ENCODE data around the gene PARP12. TPM values are rescaled to one million over a fixed set of nuclear protein-coding genes. Genes with fewer than 3 reads are reported as not detected.

PARP12 gene
- total and polyA plus RNA-seq, 2 of the 8 experiments (the other 6 are each of a cell fraction or from before 2014, with no cell fraction given), result 9.0 to 21.5 TPM

- Histone ChIP-seq H3K4ac (replicated peaks; ENCODE audit: insufficient read length, low read depth, low read length) (no peak overlapping the region), H2BK20ac (ENCODE audit: low read length) (no peak overlapping the region), H2BK15ac (ENCODE audit: low read length) (no peak overlapping the region), H3K56ac (replicated peaks; ENCODE audit: insufficient read length, low read depth, low read length) (no peak overlapping the region), H3K9me3 (ENCODE audit: insufficient read depth in 2 of 2, low read depth in 1 of 2, low read length in 1 of 2) (no peaks in the 10 kb centered on the region), H3K27ac (ENCODE audit: low read depth, low read length) (no peak overlapping the region), H4K5ac (ENCODE audit: insufficient read length, low read depth, low read length) (no peak overlapping the region), H2BK120ac (replicated peaks; ENCODE audit: low read depth, low read length) (no peak overlapping the region), H3K79me2 (ENCODE audit: control insufficient read depth in 1 of 2, insufficient read depth in 2 of 2, low read length in 2 of 2) (no peaks in the 10 kb centered on the region), H2BK12ac (ENCODE audit: low read depth, low read length) (no peak overlapping the region), H3K4me1 (replicated peaks in 1 of 4; ENCODE audit: control insufficient read depth in 3 of 4, insufficient read depth in 4 of 4, low read length in 3 of 4) (no peaks in the 10 kb centered on the region), H2BK5ac (ENCODE audit: low read depth, low read length) (no peak overlapping the region), H4K20me1 (replicated peaks in 1 of 2; ENCODE audit: control insufficient read depth in 1 of 2, insufficient read depth in 2 of 2, low read length in 2 of 2) (no peaks in the 10 kb centered on the region), H4K91ac (replicated peaks; ENCODE audit: insufficient read length, low read length) (no peak overlapping the region), H3K4me3 (ENCODE audit: extremely low read depth in 1 of 4, insufficient read depth in 2 of 4, low read depth in 3 of 4, low read length in 4 of 4) (no peak overlapping the region), H3K79me1 (ENCODE audit: low read depth, low read length) (no peaks in the 10 kb centered on the region), H3K23me2 (ENCODE audit: low read depth, low read length) (no peaks in the 10 kb centered on the region; the same call in 1 of the 2 replicates), H2AFZ (ENCODE audit: low read length) (no peak overlapping the region), H3K23ac (ENCODE audit: insufficient read length) (no peak overlapping the region), H3K9ac (replicated peaks in 1 of 4; ENCODE audit: extremely low read depth in 1 of 4, low read depth in 3 of 4, low read length in 3 of 4) (no peak overlapping the region), H3K36me3 (ENCODE audit: control insufficient read depth in 2 of 4, insufficient read depth in 4 of 4, low read length in 3 of 4) (no peaks in the 10 kb centered on the region), H3K27me3 (replicated peaks in 1 of 4; ENCODE audit: control insufficient read depth in 3 of 4, extremely low read depth in 1 of 4, insufficient read depth in 3 of 4, low read length in 3 of 4) (no peaks in the 10 kb centered on the region), H2AK5ac (ENCODE audit: low read depth, low read length) (no peak overlapping the region), H3K4me2 (ENCODE audit: insufficient read depth in 1 of 2, low read depth in 2 of 2, low read length in 2 of 2) (no peak overlapping the region), H3K14ac (ENCODE audit: insufficient read length) (no peak overlapping the region), H4K8ac (ENCODE audit: extremely low read depth, insufficient read depth, low read length) (no peak overlapping the region; the same call in 1 of the 2 replicates), H3K18ac (ENCODE audit: extremely low read depth, low read length) (no peak overlapping the region)
- WGBS, 2 experiments (ENCODE audit: extremely low coverage in 1 of 2, insufficient coverage in 1 of 2, insufficient read length in 1 of 2, insufficient replicate concordance in 2 of 2, low coverage in 1 of 2, low lambda C conversion rate in 2 of 2, missing lambda C conversion rate in 1 of 2), result 99% methylated on average over 7 of the region's 7 CpGs; no CpG with 5 or more reads in 1 of the 2 experiments
- DNase-seq (ENCODE audit: low read depth in 1 of 2, low spot score in 2 of 2) (no peak), FAIRE-seq (no peak)
- POLR2A ChIA-PET (ENCODE audit: partially characterized antibody), result no interaction called here
- CTCF ChIA-PET (ENCODE audit: partially characterized antibody), result interaction anchor here (0.8 kb wide), 1 partner anchor 9 kb away, joined by 3 read pairs; no protein-coding TSS in a partner anchor
- no peak for TF ChIP-seq RBBP5 (IDR thresholded peaks at IDR 0.05; ENCODE audit: borderline replicate concordance, low read depth, low read length)
- no peak for TF ChIP-seq EP300 (IDR thresholded peaks at IDR 0.05; ENCODE audit: borderline replicate concordance in 1 of 2, low read depth in 2 of 2, low read length in 2 of 2)
- TF ChIP-seq CBX5 (IDR thresholded peaks at IDR 0.05; ENCODE audit: low read depth, low read length), result no peak
- TF ChIP-seq EZH2 (IDR thresholded peaks at IDR 0.05; ENCODE audit: low read depth, low read length, severe bottlenecking), result no peak
- no peak for TF ChIP-seq NRF1 (IDR thresholded peaks at IDR 0.05; ENCODE audit: low read depth, low read length)
- TF ChIP-seq TAF7 (optimal IDR thresholded peaks at IDR 0.05; ENCODE audit: borderline replicate concordance, low read depth, low read length), result no peak
These were observed 23.7 kb downstream of the PARP12 start for GRCh38 chr7:140039066-140039465.

Data from H1 (cell line).